HG02973 (cell line): ENCODE measurements around the gene FAXDC2.

Experiments used
- ATAC-seq: cut with Tn5 transposase; IDR thresholded peaks from one replicate; pipeline ENCODE4 v1.9.1; 2021; ENCODE audit warnings: moderate library complexity; ENCODE audit not compliant: unreplicated experiment

The FAXDC2 gene, protein sequence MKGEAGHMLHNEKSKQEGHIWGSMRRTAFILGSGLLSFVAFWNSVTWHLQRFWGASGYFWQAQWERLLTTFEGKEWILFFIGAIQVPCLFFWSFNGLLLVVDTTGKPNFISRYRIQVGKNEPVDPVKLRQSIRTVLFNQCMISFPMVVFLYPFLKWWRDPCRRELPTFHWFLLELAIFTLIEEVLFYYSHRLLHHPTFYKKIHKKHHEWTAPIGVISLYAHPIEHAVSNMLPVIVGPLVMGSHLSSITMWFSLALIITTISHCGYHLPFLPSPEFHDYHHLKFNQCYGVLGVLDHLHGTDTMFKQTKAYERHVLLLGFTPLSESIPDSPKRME

DNA sequence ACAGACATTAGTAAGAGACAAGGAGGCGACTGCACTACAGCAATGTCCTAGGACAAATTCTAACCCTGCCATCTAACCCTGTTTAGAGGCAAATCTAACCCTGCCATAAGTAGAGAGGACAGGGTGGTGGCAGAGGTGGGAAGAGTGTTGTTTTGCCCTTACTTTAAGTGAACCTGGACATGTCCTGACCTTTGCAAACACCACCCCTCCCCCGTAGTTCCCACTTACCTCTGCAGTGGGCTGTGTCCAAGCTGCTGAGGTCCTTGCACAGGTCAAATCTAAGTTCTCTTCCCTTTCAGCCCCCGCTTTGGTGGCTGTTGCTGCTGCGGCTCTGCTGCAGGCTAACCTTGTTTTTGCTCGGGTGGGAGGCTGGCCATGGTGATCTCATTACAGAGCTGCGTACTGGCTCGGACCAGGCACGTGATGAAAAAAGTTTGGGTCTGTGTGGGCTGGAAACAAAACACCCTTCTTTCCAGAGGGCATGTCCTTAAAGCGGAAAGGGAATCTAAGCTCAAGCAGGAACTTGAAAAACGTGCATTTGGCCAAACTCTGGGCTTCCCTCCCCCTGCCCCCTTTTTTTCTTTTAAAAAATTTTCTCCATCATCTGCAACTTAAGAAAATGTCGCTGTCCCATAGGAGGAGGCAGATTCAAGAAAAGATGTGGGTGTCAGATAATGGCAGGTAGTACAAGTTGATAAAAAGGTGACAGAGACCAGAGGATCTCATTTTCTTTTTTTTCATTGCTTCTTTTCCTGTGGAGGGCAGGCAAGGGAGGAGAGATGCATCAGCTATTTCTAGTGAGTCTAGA lies at the start of gene FAXDC2:
Gene FAXDC2 (minus strand): TSS at position 349 of the 808 bp plus-strand sequence. CDS start 12,425 bp downstream, outside the sequence.
- ATAC-seq: no peak

DNA sequence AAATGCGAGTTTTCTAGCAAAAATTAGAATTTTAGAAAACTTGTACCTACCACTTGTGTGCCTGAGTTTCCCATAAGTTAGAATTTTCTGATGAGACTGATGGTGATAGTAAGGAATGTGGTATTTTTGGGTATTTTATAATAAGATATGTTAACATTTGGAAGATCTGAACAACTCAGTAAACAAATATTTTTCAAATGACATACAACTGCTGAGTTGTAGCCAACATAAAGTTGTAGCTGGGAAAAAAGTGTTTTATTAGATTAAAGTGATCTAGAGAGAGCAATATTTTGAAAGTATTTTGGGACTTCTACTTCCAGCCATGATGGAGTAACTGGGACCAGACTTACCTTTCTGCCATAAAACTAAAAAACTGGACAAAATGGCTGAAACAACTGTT lies 49.7 kb upstream of the FAXDC2 start:
- no peak for ATAC-seq

DNA sequence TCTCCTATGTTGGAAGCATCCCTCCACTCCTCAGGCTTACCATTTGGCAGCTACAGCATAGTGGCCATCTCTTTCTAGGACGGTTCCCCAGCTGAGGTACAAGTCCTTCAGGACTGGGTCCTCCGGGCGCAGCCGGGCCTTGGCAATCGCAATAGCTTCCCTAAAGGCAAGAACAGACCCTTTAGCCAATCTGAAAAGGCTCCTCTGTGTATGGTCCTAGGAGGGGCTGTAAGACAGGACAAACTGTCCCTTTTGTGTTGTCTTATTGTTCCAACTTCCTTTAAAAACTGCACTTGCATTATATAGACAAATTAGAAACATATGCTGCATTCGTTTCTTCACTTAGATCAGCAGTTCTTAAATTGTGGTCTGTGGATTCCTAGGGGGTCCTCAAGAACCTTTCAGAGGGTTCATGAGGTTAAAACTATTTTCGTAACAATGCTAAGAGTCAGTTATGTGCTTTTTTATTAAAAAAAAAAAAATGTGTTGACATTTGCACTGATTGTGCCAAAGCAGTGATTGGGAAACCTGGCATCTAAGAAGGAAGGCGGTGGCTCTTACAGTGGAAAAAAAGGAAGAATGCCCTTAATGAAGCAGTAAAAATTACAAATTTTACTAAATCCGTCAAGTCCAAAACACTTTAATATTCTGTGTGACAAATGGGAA lies 48.9 kb upstream of the FAXDC2 start:
- ATAC-seq: no peak

DNA sequence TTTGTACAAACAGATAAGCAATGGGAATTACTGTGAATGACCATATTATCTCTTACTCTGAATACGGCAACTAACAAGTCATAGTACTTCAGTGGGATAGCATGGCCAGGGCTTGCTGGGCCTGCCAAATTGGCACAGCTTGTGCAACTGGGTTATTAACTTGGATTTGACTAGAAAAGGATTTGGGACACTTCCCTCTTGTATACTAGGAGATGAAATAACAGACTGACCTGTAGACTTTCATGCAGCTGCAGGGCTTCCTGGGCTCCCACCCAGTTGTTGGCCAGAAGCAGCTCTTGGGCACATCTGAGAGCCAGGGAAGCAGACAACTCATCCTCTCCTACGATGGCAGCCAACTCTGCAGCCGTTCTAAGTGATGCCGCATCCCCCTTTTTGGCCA lies 47.8 kb upstream of the FAXDC2 start:
- no peak for ATAC-seq

DNA sequence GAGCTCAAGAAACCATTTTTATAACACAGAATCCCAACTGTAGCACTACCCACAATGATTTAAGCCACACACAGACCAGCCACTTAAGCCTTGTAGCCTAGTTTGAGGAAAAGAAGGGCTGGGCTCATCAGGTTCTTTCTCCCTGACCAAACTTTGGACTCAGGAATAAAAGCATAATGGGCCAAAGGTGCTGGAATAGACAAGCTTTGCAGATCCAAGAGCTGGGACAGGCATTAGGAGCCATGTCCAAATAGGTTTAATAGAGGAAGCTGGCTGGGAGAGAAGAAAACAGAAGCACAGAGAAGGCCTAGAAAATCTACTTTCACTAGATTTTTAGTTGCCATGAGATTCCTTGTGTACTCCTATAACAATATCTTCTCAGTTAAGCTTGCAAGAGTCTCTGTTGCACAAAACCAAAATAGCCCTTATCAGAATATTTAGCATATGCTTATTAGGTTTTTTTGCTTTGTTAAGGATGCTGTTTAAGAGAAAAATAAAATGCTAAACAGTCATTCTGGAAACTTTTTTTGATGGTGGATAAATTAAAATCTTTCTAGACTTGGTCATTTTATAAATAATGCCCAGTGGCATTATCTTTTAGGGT lies 46.3 kb upstream of the FAXDC2 start:
- ATAC-seq: no peak

DNA sequence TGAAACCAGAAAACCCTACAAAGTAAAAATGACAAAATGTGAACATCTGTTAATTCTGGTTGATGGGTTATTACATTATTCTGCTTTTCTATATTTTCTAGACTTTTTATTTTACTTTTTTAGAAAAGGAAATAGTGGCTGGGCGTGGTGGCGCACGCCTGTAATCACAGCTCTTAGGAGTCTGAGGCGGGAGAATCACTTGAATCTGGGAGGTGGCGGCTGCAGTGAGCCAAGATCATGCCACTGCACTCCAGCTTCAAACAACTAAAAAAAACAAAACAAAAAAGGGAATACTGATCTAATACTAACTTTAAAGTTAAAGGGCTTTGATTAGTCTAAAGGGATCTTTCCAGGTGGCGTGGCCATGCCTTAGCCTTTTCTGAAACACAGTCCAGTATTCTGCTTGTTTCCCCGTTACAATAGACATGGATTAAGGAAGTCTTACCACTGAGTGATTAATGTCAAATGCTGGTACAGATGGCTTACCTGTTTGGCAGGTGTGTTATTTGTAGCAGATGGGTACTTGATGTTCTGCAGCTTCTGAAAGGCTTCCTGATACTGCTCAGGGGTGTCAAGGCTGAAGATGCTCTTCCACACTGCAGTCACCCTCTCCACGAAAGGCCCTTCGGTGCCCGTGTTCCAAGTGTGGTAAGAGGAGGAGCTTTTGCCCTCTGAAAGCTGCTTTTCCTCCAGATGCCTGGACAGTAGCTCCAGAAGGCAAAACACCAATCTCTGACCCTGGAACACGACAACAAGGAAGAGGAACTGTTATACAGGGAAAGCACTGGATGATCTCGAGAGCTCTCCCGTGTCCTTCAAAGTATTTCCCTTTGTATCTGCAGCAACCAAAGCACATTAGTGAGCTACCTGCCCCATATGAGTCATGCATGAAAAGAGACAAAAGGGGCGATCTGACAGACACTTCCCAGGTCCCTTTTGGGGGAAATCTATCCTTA lies 45.5 kb upstream of the FAXDC2 start:
- no peak for ATAC-seq

DNA sequence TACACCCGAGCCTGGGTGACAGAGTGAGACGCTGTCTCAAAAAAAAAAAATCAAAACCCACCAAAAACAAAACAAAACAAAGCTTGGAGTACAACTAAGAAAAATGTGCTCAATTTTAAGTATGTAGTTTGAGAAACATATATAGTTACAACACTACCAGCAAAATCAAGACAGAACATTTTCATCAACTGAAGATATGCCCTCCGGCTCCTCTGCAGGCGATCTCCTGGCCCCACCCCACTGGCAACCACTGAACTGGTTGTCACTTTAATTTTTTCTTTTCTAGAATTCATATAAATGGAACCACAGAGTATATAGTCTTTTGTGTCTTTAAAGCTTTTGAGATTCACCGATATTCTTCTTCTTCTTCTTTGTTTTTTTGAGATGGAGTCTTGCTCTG lies 43.0 kb upstream of the FAXDC2 start:
- no peak for ATAC-seq

DNA sequence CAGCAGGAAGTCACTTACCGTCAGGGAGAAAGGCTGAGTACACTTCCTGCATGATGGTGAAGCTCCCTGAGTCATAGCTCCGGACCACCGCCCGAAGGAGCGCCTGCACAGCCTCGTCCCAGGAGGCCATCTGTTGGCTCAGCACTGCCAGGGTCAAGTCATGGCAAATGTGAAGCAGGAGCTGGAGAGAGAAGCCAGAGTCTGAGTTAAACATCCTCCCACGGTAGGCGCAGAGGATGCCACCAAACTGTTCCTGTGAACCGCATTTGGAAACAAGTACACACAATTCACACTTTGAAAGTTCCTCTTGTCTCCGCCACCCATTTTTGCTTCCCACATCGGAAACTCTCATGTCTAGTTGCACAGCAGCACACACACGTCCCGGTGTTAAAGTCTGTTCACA lies 42.0 kb upstream of the FAXDC2 start:
- ATAC-seq: no peak

DNA sequence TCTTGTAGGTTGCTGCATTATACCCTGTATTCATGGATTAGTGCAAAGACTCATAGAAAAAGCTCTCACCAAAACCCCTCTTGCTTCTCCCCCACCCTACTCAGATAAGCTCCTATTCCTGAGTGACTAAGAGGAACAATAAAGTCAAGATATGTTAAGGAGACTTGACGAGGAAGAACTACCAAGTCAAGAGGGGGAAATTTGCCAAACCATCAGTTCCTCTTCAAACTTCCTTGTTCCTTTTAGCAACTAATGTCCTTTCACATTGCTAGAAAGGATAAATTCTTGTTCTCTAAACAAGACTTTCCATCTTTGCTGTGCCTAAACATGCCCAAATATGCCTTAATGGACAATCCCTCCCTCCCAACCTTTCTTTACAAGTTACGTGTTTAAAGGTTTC lies 35.0 kb upstream of the FAXDC2 start:
- no peak for ATAC-seq

DNA sequence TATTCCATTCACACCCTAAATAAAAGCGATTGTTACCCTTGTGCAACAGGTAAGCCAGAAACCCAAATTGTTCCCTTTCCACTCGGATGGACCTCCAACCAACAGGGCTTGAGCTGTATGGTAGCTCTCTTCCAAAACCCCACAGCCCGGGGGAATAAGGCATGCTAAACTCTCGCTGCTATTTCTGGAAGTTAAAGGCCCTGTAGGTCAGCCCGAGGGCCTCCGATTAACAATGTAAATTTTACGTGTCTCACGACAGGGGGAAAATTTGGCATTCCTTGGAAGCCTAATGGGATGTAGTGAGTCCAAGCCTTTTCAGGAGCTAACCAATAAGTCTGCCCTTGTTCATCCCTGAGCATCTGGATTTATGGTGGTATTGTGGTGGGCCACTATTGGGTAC lies 34.0 kb upstream of the FAXDC2 start:
- ATAC-seq: no peak

DNA sequence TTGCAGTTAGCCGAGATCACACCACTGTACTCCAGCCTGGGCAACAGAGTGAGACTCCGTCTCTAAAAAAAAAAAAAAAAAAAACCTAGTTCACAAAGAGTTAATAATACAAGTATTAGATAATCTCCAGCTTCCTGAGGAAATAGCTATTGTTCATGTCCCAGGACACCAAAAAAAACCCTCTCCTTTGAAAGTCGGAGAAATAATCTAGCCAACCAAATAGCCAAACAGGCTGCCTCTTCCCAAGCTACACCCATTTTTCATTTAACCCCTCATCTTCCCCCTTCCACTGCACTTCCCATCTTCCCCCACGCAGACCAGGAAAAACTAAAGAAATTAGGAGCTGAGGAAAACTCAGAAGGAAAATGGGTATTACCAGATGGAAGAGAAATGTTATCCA lies 31.6 kb upstream of the FAXDC2 start:
- ATAC-seq: no peak

DNA sequence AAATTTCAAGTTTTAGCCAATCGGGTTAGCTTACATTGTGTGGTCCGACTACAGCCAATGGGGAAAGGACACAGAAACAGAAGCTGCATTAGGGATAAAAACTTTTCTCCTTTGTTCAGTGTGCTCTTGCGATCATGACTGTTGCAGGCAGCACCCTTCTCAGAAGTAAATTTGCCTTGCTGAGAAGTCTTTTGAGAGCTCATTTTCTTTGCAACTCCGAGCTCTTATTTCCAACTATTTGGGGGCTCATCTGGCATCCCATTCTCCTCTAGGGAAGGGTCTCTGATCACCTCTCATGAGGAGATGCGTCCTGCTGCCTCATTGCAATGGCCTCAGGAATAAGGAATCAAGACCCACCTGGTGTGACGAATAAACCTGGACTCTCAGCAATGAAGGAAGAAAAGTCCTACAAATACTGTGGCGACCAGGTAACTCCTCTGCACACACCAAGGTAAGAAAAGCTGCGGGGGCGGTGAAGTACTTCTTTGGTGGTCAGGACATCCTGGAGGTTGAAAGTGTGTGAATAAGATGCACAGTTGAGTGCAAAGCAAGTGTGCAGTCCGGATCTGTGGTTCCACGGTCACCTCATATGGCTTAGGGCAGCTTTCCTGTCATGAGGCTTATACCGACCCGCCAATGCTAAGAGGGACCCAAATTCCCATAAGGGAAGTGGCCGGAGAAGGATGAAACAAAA lies 28.4 kb upstream of the FAXDC2 start:
- no peak for ATAC-seq

DNA sequence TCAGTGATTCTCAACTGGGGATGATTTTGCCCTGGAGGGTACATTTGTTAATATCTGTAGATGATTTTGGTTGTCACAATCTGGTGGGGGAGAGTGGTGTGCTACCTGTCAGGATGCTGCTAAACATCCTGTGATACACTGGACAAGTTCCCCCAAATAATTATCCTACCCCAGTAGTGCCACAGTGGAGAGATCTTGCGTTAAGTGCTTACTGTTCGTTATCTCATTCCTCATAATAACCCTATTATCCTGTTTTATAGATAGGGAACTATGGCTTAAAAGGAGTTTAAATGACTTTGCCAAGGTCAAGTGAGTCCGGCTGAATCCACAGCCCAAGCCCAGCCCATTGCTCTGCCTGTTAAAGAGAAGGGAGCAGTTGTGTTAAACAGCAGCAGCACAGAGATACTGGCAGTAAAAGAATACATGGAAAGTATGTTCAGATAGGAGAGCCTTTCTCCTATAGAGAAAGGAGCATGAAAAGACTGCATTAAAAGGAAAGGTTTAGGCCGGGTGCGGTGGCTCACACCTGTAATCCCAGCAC lies 23.5 kb upstream of the FAXDC2 start:
- no peak for ATAC-seq

DNA sequence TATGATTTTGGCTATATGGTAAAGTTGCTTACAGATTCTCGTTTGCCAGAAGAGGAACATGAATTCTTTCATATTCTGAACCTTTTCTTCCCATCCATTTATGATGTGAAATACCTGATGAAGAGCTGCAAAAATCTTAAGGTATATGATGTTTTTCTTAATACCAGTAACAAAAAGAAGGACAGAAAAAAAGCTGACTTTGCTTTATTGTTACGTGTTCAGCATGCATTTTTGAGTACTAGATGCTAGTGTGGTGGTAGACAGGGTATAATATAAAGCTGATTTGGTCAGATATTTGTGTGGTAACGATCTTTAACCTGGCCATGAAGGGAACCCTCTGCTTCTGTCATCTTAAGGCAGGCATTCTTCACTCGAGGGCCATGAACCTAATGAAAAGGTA lies 21.3 kb upstream of the FAXDC2 start:
- ATAC-seq: no peak

DNA sequence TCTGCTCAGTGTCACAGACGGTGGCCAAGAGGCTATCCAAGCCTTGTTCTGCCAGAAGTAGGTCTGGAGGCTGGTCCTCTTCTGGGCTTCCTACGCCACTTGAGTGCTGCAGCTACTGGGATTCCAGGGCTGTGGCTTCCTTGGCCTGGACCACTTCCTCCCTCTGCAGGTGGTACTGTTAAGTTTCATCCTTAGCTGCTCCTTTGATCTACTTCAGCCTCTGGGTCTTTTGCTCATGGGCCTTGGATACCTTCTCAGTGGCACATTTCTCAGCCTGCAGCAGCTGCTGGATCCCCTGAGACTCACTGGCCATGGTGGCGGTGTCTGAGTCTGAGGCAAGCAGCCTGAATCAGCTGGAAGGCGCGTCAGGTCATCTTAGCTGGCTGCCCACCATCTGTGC lies 18.3 kb upstream of the FAXDC2 start:
- no peak for ATAC-seq

DNA sequence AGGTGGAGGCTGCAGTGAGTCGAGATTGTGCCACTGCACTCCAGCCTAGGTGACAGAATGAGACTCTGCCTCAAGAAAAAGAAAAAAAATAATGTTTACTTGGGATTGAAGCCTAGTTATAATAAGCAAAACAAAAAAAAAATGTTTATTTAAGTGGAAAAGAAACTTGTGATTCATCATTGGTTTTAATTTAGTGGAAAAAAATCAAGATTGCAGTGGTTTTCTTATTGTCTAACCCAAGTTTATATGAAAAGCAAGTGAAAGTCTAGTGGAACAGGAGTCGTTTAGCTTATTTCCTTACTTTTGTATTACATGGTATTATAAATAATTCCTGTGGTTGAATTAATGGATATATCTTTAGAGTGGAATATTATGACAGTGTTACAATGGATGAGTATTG lies 16.4 kb upstream of the FAXDC2 start:
- ATAC-seq: no peak

DNA sequence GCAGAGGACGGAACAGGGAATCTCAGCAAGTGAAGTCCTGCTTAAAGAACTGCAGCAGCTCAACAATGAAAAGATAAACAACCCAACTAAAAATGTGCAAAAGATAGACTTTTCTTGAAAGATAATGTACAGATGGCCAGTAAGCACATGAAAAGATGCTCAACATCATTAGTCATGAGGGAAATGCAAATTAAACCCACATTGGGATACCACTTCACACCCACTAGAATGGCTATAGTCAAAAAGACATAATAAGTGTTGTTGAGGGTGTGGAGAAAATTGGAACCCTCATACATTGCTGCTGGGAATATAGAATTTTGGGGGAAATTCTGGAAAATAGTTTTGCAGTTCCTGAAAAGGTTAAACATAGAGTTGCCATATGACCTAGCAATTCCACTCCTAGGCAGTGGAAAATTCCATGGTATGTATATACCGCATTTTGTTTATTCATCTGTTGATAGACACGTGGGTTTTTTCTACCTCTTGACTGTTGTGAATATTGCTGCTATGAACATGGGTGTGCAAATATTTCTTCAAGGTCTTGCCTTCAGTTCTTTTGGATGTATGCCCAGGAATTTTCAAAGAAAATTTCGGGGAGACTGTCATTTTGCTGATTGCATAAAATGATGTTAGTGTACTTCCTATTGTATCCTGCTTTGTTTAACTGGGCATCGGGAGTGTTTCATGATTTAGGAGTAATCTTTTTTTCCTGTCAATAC lies 15.2 kb upstream of the FAXDC2 start:
- no peak for ATAC-seq

DNA sequence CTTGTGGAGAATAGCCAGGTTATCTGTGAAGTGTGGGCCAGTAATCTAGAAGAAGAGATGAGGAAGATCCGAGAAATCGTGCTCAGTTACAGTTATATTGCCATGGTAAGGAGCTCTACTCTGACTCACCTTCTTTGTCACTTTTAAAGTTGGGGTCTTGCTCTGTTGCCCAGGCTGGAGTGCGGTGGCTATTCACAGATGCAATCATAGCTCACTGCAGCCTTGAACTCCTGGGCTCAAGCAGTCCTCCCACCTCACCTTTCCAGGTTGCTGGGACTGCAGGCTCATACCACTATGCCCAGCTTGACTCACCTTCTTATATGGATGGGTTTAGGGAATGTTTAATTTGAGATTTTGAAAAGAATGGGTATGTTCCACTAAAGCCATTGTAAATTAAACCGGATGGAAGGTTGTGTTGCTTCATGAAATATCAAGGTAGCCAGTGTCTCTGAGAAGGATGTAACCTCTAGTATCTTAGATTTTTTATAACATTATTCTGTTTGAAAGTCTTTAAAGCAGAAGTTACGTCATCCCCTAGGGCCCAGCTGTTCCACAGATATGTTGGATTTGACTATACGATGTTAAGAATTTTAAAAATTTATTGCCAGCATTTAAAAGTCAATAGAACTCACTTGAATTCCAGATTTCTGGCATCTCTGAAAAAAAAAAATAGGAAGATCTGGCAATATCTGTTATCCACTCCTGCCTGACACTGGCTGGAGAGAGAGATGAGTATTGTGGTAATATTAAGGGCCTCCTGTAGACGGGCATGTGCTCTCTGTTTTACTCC lies 13.1 kb upstream of the FAXDC2 start:
- ATAC-seq: no peak
